ENCODE results near the gene KSR1.

GRCh38 chr17:27650836-27651235, 194.6 kb downstream of the KSR1 start:
- TF ChIP-seq CTCF (IDR thresholded peaks at IDR 0.05; ENCODE audit: poor library complexity, severe bottlenecking) = no peak
- TF ChIP-seq POLR2AphosphoS5 (IDR thresholded peaks at IDR 0.05) = no peak
- no peak for TF ChIP-seq EZH2 (IDR thresholded peaks at IDR 0.05; ENCODE audit: borderline replicate concordance, insufficient read depth, low read length, poor library complexity, severe bottlenecking)
- no peak for TF ChIP-seq TAF1 (IDR thresholded peaks at IDR 0.05; ENCODE audit: low read depth)
- TF ChIP-seq, protein P1, sequence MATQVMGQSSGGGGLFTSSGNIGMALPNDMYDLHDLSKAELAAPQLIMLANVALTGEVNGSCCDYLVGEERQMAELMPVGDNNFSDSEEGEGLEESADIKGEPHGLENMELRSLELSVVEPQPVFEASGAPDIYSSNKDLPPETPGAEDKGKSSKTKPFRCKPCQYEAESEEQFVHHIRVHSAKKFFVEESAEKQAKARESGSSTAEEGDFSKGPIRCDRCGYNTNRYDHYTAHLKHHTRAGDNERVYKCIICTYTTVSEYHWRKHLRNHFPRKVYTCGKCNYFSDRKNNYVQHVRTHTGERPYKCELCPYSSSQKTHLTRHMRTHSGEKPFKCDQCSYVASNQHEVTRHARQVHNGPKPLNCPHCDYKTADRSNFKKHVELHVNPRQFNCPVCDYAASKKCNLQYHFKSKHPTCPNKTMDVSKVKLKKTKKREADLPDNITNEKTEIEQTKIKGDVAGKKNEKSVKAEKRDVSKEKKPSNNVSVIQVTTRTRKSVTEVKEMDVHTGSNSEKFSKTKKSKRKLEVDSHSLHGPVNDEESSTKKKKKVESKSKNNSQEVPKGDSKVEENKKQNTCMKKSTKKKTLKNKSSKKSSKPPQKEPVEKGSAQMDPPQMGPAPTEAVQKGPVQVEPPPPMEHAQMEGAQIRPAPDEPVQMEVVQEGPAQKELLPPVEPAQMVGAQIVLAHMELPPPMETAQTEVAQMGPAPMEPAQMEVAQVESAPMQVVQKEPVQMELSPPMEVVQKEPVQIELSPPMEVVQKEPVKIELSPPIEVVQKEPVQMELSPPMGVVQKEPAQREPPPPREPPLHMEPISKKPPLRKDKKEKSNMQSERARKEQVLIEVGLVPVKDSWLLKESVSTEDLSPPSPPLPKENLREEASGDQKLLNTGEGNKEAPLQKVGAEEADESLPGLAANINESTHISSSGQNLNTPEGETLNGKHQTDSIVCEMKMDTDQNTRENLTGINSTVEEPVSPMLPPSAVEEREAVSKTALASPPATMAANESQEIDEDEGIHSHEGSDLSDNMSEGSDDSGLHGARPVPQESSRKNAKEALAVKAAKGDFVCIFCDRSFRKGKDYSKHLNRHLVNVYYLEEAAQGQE (IDR thresholded peaks at IDR 0.05; ENCODE audit: borderline replicate concordance) = no peak
- no peak for TF ChIP-seq MXI1 (conservative IDR thresholded peaks at IDR 0.05; ENCODE audit: poor library complexity, severe bottlenecking)
- TF ChIP-seq EP300 (conservative IDR thresholded peaks at IDR 0.05; ENCODE audit: poor library complexity, severe bottlenecking) = no peak
- no peak for TF ChIP-seq SMC3 (conservative IDR thresholded peaks at IDR 0.05; ENCODE audit: poor library complexity)
